IMR-90 (cell line): ENCODE data around the gene RSPH10B. TPM values are rescaled to one million over a fixed set of nuclear protein-coding genes. Genes with fewer than 3 reads are reported as not detected.
A peak's percentile ranks its signal among the peaks of the same experiment; 100 is the strongest.

Experiments
- ATAC-seq: fragments of 200-7000 bp; cut with Tn5 transposase; 2 replicates; pipeline ENCODE4 v1.9.1; 2020; ENCODE audit warnings: low read depth, mild to moderate bottlenecking, moderate library complexity
- BruUV-seq: library from RNA; stranded (reverse); fragments of 400-500 nt; replicated peaks from 2 replicates; lab custom pipeline; 2021; lab: Mats Ljungman, UMichigan
- CTCF ChIA-PET: fragments of 300-600 bp; formaldehyde crosslinking; extraction: SDS; loops from one replicate; lab custom pipeline; 2021; ENCODE audit warnings: antibody characterized with exemption; lab: Yijun Ruan, JAX
- POLR2A ChIA-PET: fragments of 300-600 bp; sonication (Branson Sonifier 250); formaldehyde crosslinking; loops from one replicate; lab custom pipeline; 2022; ENCODE audit warnings: antibody characterized with exemption; ENCODE audit not compliant: unreplicated experiment; lab: Charles Lee
- DNase-seq: peaks from one replicate; pipeline ENCODE4 v3.0.0; 2013
- H2AFZ ChIP-seq: replicated peaks from 2 replicates; pipeline ENCODE3; 2013; ENCODE audit warnings: low read length, mild to moderate bottlenecking; ENCODE audit not compliant: poor library complexity
- H2AK5ac ChIP-seq: 2 replicates; pipeline ENCODE4 v1.6.1; 2013; ENCODE audit warnings: low read depth, low read length, inconsistent platforms
- H2AK9ac ChIP-seq: replicated peaks from 2 replicates; pipeline ENCODE3; 2013; ENCODE audit warnings: mild to moderate bottlenecking, low read depth, low read length, moderate library complexity; ENCODE audit not compliant: poor library complexity
- H2BK120ac ChIP-seq: 2 replicates; pipeline ENCODE4 v1.6.1; 2013; ENCODE audit warnings: low read depth, low read length, inconsistent platforms
- H2BK15ac ChIP-seq: 3 replicates; pipeline ENCODE4 v1.6.1; 2013; ENCODE audit warnings: low read depth, low read length, inconsistent platforms
- H2BK20ac ChIP-seq: 2 replicates; pipeline ENCODE4 v1.6.1; 2013; ENCODE audit warnings: low read depth, mild to moderate bottlenecking, inconsistent platforms, low read length, moderate library complexity
- H2BK5ac ChIP-seq: 2 replicates; pipeline ENCODE4 v1.6.1; 2013; ENCODE audit warnings: mild to moderate bottlenecking, low read depth, low read length, inconsistent platforms; ENCODE audit not compliant: poor library complexity, severe bottlenecking
- H3K14ac ChIP-seq: replicated peaks from 2 replicates; pipeline ENCODE4 v1.6.1; 2013; ENCODE audit warnings: low read depth, low read length, inconsistent platforms
- H3K18ac ChIP-seq: 2 replicates; pipeline ENCODE4 v1.6.1; 2013; ENCODE audit warnings: low read depth, low read length, control low read depth
- H3K23ac ChIP-seq: 2 replicates; pipeline ENCODE4 v1.6.1; 2013; ENCODE audit warnings: low read depth, low read length, inconsistent platforms
- H3K27ac ChIP-seq: 2 replicates; pipeline ENCODE4 v1.5.1; 2013; ENCODE audit warnings: mild to moderate bottlenecking, control low read depth, low read length; ENCODE audit not compliant: insufficient read depth
- H3K27me3 ChIP-seq: 2 replicates; pipeline ENCODE4 v1.6.1; 2013; ENCODE audit warnings: low read length; ENCODE audit not compliant: control insufficient read depth, insufficient read depth
- H3K36me3 ChIP-seq: 2 replicates; pipeline ENCODE4 v1.6.1; 2013; ENCODE audit warnings: low read length, mixed read lengths; ENCODE audit not compliant: control insufficient read depth, insufficient read depth
- H3K4ac ChIP-seq: 2 replicates; pipeline ENCODE4 v1.6.1; 2013; ENCODE audit warnings: low read depth, low read length, inconsistent platforms
- H3K4me1 ChIP-seq: 2 replicates; pipeline ENCODE4 v1.6.1; 2013; ENCODE audit warnings: low read length, mixed read lengths; ENCODE audit not compliant: control insufficient read depth, insufficient read depth
- H3K4me2 ChIP-seq: 2 replicates; pipeline ENCODE4 v1.6.1; 2013; ENCODE audit warnings: low read depth, mild to moderate bottlenecking, control low read depth, low read length, moderate library complexity
- H3K4me3 ChIP-seq: 2 replicates; pipeline ENCODE4 v1.5.1; 2013; ENCODE audit warnings: low read depth, mild to moderate bottlenecking, control low read depth, low read length, moderate library complexity; ENCODE audit not compliant: insufficient read depth
- H3K56ac ChIP-seq: 2 replicates; pipeline ENCODE4 v1.6.1; 2013; ENCODE audit warnings: low read length, inconsistent platforms; ENCODE audit not compliant: insufficient read depth; ENCODE audit errors: extremely low read depth
- H3K79me1 ChIP-seq, 2 experiments: 2 replicates each; pipeline ENCODE4 v1.6.1; 2013; ENCODE audit warnings: low read length in 2 of 2, inconsistent platforms in 1 of 2, low read depth in 1 of 2
- H3K9ac ChIP-seq: 2 replicates; pipeline ENCODE4 v1.6.1; 2013; ENCODE audit warnings: low read depth, low read length, control low read depth
- H3K9me1 ChIP-seq: 2 replicates; pipeline ENCODE4 v1.6.1; 2013; ENCODE audit warnings: low read length, inconsistent platforms; ENCODE audit not compliant: insufficient read depth
- H3K9me3 ChIP-seq: 2 replicates; pipeline ENCODE4 v1.6.1; 2013; ENCODE audit warnings: low read length; ENCODE audit not compliant: control insufficient read depth, insufficient read depth
- H4K20me1 ChIP-seq: 2 replicates; pipeline ENCODE4 v1.6.1; 2013; ENCODE audit warnings: low read length, inconsistent platforms; ENCODE audit not compliant: insufficient read depth
- H4K5ac ChIP-seq: 2 replicates; pipeline ENCODE4 v1.6.1; 2013; ENCODE audit warnings: mild to moderate bottlenecking, low read depth, low read length, control low read depth
- H4K8ac ChIP-seq, 2 experiments: 2 replicates each; pipeline ENCODE4 v1.6.1; 2013; ENCODE audit warnings: low read depth in 2 of 2, low read length in 2 of 2, control low read depth in 1 of 2, inconsistent platforms in 1 of 2
- H4K91ac ChIP-seq: 2 replicates; pipeline ENCODE4 v1.6.1; 2013; ENCODE audit warnings: low read depth, low read length, inconsistent platforms; ENCODE audit not compliant: insufficient read depth
- BHLHE40 ChIP-seq: fragments of 150-350 bp; IDR thresholded peaks from 2 replicates; pipeline ENCODE4 v1.6.1; 2016; ENCODE audit warnings: mild to moderate bottlenecking, low read depth, low read length
- FOS ChIP-seq: fragments of 150-350 bp; IDR thresholded peaks from 2 replicates; pipeline ENCODE4 v1.6.1; 2016; ENCODE audit warnings: low read depth, low read length
- MAZ ChIP-seq: IDR thresholded peaks from 2 replicates; pipeline ENCODE4 v1.6.1; 2012; ENCODE audit warnings: low read depth, mild to moderate bottlenecking, low read length, improper control_type of control experiment, moderate library complexity, borderline replicate concordance
- MXI1 ChIP-seq: IDR thresholded peaks from 2 replicates; pipeline ENCODE4 v1.6.1; 2012; ENCODE audit warnings: low read depth, mild to moderate bottlenecking, low read length, moderate library complexity, borderline replicate concordance
- NFE2L2 ChIP-seq: fragments of 150-350 bp; IDR thresholded peaks from 2 replicates; pipeline ENCODE4 v1.6.1; 2016; ENCODE audit warnings: low read depth, mild to moderate bottlenecking, low read length
- POLR2A ChIP-seq: IDR thresholded peaks from 2 replicates; pipeline ENCODE4 v1.6.1; 2012; ENCODE audit warnings: mild to moderate bottlenecking, low read depth, low read length
- WGBS, 2 experiments: methylation state at CpG; one replicate each; pipeline versions ENCODE4 v1.1.5 to v1.1.7; 2013; ENCODE audit warnings: missing lambda C conversion rate in 2 of 2; ENCODE audit not compliant: insufficient read length in 1 of 2; ENCODE audit errors: extremely low coverage in 2 of 2; 5-methylcytosine and 5-hydroxymethylcytosine counted together
- dilution Hi-C: fragments of 300-500 bp; cut with HindIII; formaldehyde crosslinking; loops from one replicate; pipeline ENCODE4 v1.14.3; 2018; ENCODE audit warnings: low sequenced_read_pairs; ENCODE audit not compliant: unreplicated experiment
- in situ Hi-C: fragments of 300-500 bp; cut with MboI; formaldehyde crosslinking; loops from 3 replicates; pipeline ENCODE4 v1.14.3; 2019; ENCODE audit warnings: low sequenced_read_pairs, inconsistent platforms, mixed read lengths
- intact Hi-C: fragments of 100-400 bp; cut with micrococcal nuclease; formaldehyde crosslinking; loops from 2 replicates; pipeline ENCODE4 v1.10.0; 2022
- polyA plus RNA-seq, 3 experiments: library from polyadenylated mRNA; depleted of rRNA; stranded (reverse); fragments of >200 nt; gene quantifications; 2 replicates each; pipeline ENCODE4 v1.2.3, GENCODE V29; 2012; ENCODE audit warnings: low replicate concordance in 1 of 3
- total RNA-seq: library from RNA; depleted of rRNA; stranded (reverse); fragments of >200 nt; gene quantifications from 2 replicates; pipeline ENCODE4 v1.2.3, GENCODE V29; 2012
- TF ChIP-seq, protein P1 (sequence below): conservative IDR thresholded peaks from 2 replicates; pipeline ENCODE4 v1.5.1; 2012; ENCODE audit warnings: mild to moderate bottlenecking, low read depth, low read length, improper control_type of control experiment
- TF ChIP-seq, protein P2 (sequence below): fragments of 150-350 bp; IDR thresholded peaks from 2 replicates; pipeline ENCODE4 v1.6.1; 2016; ENCODE audit warnings: low read depth, mild to moderate bottlenecking, low read length, moderate library complexity, borderline replicate concordance
- TF ChIP-seq, protein P3 (sequence below): fragments of 150-350 bp; IDR thresholded peaks from 2 replicates; pipeline ENCODE4 v1.6.1; 2017; ENCODE audit warnings: mild to moderate bottlenecking, antibody characterized with exemption, low read length, low read depth

The RSPH10B gene
- total and polyA plus RNA-seq, 2 of the 4 experiments (the other 2 are of a cell fraction), result under 0.01 TPM; not detected in 1

DNA sequence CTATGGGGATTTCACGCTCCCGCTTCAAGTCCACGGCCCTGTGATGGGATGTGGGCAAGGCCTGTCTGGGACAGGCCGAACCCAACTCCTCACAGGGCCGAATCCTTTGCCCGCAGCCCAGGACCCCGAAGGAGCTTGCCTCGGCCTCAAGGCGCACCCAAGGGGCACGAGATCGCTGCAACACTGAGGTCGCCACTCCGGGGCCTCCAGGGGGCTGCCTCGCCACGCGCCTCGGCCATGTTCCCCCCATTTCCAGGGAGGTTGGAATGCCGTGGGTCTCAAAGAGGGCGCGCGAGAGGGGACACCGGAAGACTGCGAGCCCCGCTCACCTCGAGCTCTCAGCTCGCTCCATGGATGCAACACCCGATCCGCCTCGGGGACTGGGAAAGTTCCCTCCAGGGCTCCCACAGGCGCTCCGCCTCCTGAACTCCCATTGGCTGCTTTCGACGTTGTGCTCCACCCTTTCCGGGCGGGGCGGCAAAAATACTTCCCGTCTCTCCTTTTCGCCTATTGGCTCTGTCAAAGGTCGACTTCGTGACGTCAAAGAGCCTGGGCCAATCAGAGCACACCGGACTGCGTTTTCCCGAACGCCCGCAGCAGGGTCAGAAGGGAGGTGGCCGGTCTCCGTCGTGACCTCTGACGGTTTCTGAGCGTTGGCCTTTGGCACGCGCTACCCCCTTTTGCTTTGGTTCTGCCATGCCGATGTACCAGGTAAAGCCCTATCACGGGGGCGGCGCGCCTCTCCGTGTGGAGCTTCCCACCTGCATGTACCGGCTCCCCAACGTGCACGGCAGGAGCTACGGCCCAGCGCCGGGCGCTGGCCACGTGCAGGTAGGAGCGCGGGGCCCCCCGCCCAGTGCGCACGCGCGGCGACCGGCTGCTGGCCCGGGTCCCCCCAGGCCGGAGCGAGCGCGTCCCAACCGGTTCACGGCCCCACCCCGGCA, 38.5 kb upstream of the RSPH10B start, which contains the start of the genes AIMP2 and PMS2:
TSS of gene AIMP2 (plus strand) at position 605 of the 944 bp plus-strand sequence. CDS start at position 697, 92 bp downstream.
TSS of gene PMS2 (minus strand) at position 382 of the 944 bp plus-strand sequence. CDS start at position 352, 30 bp downstream.
- Histone ChIP-seq H2AK5ac (peak within 1 kb of the TSS; percentile 76; the same call in 1 of the 2 replicates), H3K4me3 (peak within 1 kb of the TSS; percentile 82), H3K4me2 (peak within 1 kb of the TSS; percentile 87), H3K18ac (no peak within 1 kb of the TSS; the same call in 1 of the 2 replicates), H3K27ac (peak within 1 kb of the TSS; percentile 73), H4K20me1 (no peaks in the 10 kb centered on the region), H3K56ac (peak within 1 kb of the TSS; percentile 23; the same call in 1 of the 2 replicates), H2BK5ac (peak within 1 kb of the TSS; percentile 64), H2AK9ac (peak within 1 kb of the TSS; percentile 58), H3K4me1 (no peaks in the 10 kb centered on the region), H3K14ac (peak within 1 kb of the TSS; percentile 76), H4K8ac (peak within 1 kb of the TSS; percentile 41 to 96), H2BK120ac (no peak within 1 kb of the TSS), H3K9me1 (no peaks in the 10 kb centered on the region; the same call in 1 of the 2 replicates), H2BK20ac (no peak within 1 kb of the TSS), H3K9me3 (no peaks in the 10 kb centered on the region), H4K91ac (peak within 1 kb of the TSS; percentile 90), H2AFZ (peak within 1 kb of the TSS; percentile 99), H4K5ac (peak within 1 kb of the TSS; percentile 45; the same call in 1 of the 2 replicates), H3K23ac (peak within 1 kb of the TSS; percentile 76; the same call in 1 of the 2 replicates), H3K4ac (peak within 1 kb of the TSS; percentile 81), H3K27me3 (no peaks in the 10 kb centered on the region), H3K9ac (peak within 1 kb of the TSS; percentile 80), H2BK15ac (no peak within 1 kb of the TSS), H3K79me1 (peaks cover 9 to 53% of the 10 kb centered on the region in 2 experiments), H3K36me3 (peaks cover 5% of the 10 kb centered on the region)
- POLR2A ChIA-PET, result no interaction called here
- TF ChIP-seq MXI1 (peak; percentile 97), FOS (0 out of 2 replicates have a peak, but pooled peaks have one; percentile 21), POLR2A (peak; percentile 85), NFE2L2 (peak; percentile 6; the same call in 1 of the 2 replicates), BHLHE40 (peak; percentile 80), MAZ (no peak)
- TF ChIP-seq, protein P1, sequence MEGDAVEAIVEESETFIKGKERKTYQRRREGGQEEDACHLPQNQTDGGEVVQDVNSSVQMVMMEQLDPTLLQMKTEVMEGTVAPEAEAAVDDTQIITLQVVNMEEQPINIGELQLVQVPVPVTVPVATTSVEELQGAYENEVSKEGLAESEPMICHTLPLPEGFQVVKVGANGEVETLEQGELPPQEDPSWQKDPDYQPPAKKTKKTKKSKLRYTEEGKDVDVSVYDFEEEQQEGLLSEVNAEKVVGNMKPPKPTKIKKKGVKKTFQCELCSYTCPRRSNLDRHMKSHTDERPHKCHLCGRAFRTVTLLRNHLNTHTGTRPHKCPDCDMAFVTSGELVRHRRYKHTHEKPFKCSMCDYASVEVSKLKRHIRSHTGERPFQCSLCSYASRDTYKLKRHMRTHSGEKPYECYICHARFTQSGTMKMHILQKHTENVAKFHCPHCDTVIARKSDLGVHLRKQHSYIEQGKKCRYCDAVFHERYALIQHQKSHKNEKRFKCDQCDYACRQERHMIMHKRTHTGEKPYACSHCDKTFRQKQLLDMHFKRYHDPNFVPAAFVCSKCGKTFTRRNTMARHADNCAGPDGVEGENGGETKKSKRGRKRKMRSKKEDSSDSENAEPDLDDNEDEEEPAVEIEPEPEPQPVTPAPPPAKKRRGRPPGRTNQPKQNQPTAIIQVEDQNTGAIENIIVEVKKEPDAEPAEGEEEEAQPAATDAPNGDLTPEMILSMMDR, result 0 out of 2 replicates have a peak, but pooled peaks have one; percentile 1
- TF ChIP-seq, protein P2, sequence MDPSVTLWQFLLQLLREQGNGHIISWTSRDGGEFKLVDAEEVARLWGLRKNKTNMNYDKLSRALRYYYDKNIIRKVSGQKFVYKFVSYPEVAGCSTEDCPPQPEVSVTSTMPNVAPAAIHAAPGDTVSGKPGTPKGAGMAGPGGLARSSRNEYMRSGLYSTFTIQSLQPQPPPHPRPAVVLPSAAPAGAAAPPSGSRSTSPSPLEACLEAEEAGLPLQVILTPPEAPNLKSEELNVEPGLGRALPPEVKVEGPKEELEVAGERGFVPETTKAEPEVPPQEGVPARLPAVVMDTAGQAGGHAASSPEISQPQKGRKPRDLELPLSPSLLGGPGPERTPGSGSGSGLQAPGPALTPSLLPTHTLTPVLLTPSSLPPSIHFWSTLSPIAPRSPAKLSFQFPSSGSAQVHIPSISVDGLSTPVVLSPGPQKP, result no peak
- TF ChIP-seq, protein P3, sequence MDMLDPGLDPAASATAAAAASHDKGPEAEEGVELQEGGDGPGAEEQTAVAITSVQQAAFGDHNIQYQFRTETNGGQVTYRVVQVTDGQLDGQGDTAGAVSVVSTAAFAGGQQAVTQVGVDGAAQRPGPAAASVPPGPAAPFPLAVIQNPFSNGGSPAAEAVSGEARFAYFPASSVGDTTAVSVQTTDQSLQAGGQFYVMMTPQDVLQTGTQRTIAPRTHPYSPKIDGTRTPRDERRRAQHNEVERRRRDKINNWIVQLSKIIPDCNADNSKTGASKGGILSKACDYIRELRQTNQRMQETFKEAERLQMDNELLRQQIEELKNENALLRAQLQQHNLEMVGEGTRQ, result peak; percentile 81
- in situ Hi-C loops (no loop called here), intact Hi-C loops (no loop called here), dilution Hi-C loops (no loop called here)
- no TSS peak for BruUV-seq
- ATAC-seq (peak; percentile 97), DNase-seq (peak; percentile 98)
- CTCF ChIA-PET, result interaction anchor here (0.5 to 1.4 kb wide), 3 partner anchors 143 to 341 kb away, joined by 3 to 5 read pairs (median 3); no protein-coding TSS in a partner anchor
- 1% methylated on average over 28 of the region's 84 CpGs; no CpG with 5 or more reads in 1 of the 2 experiments for WGBS, 2 experiments
